ENCODE data around the gene PDK3.

The PDK3 gene

GRCh38 chrX:24425806-24426205 is 39.3 kb upstream of the PDK3 start:
- H3K4me3 ChIP-seq (ENCODE audit: low read length), result no peak overlapping the region

GRCh38 chrX:24426340-24426913 is 38.7 kb upstream of the PDK3 start:
- Histone ChIP-seq H3K9me3 (ENCODE audit: insufficient read depth, low read length) (no peaks in the 10 kb centered on the region), H4K20me1 (ENCODE audit: insufficient read depth, low read length) (no peaks in the 10 kb centered on the region), H3K9ac (ENCODE audit: low read length) (no peak overlapping the region), H3K27me3 (ENCODE audit: low read depth, low read length) (no peaks in the 10 kb centered on the region), H3K36me3 (replicated peaks; ENCODE audit: low read depth, low read length) (no peaks in the 10 kb centered on the region), H3K4me1 (ENCODE audit: low read length) (no peaks in the 10 kb centered on the region), H3K79me2 (ENCODE audit: low read length) (no peaks in the 10 kb centered on the region), H3K4me3 (ENCODE audit: low read length) (no peak overlapping the region), H3K4me2 (ENCODE audit: low read length) (no peak overlapping the region), H3K27ac (ENCODE audit: low read length) (no peak overlapping the region), H2AFZ (ENCODE audit: low read depth, low read length) (peak overlapping the region; percentile 6; the same call in 1 of the 2 replicates)
- TF ChIP-seq EZH2phosphoT487 (IDR thresholded peaks at IDR 0.05; ENCODE audit: low read depth) (no peak), CTCF (IDR thresholded peaks at IDR 0.05; ENCODE audit: low read depth, low read length) (no peak)

More at GRCh38 chrX:24425806-24426205, 39.3 kb upstream of the PDK3 start:
- H3K9ac ChIP-seq (ENCODE audit: low read length), result no peak overlapping the region
- no peaks in the 10 kb centered on the region for H4K20me1 ChIP-seq (ENCODE audit: insufficient read depth, low read length)
- no peak overlapping the region for H3K4me2 ChIP-seq (ENCODE audit: low read length)
- no peak overlapping the region for H3K27ac ChIP-seq (ENCODE audit: low read length)
- H3K4me1 ChIP-seq (ENCODE audit: low read length), result no peaks in the 10 kb centered on the region
- no peak overlapping the region for H2AFZ ChIP-seq (ENCODE audit: low read depth, low read length)
- no peak for TF ChIP-seq EZH2phosphoT487 (IDR thresholded peaks at IDR 0.05; ENCODE audit: low read depth)
- no peak for TF ChIP-seq CTCF (IDR thresholded peaks at IDR 0.05; ENCODE audit: low read depth, low read length)
- no peaks in the 10 kb centered on the region for H3K79me2 ChIP-seq (ENCODE audit: low read length)
- no peaks in the 10 kb centered on the region for H3K9me3 ChIP-seq (ENCODE audit: insufficient read depth, low read length)
- no peaks in the 10 kb centered on the region for H3K36me3 ChIP-seq (replicated peaks; ENCODE audit: low read depth, low read length)
- H3K27me3 ChIP-seq (ENCODE audit: low read depth, low read length), result no peaks in the 10 kb centered on the region

- Histone ChIP-seq H2AFZ (ENCODE audit: low read depth, low read length) (no peak overlapping the region), H3K4me3 (ENCODE audit: low read length) (no peak overlapping the region), H3K9ac (ENCODE audit: low read length) (no peak overlapping the region), H3K79me2 (ENCODE audit: low read length) (no peaks in the 10 kb centered on the region), H3K27me3 (ENCODE audit: low read depth, low read length) (no peaks in the 10 kb centered on the region), H4K20me1 (ENCODE audit: insufficient read depth, low read length) (no peaks in the 10 kb centered on the region), H3K4me1 (ENCODE audit: low read length) (no peaks in the 10 kb centered on the region), H3K4me2 (ENCODE audit: low read length) (no peak overlapping the region), H3K9me3 (ENCODE audit: insufficient read depth, low read length) (no peaks in the 10 kb centered on the region), H3K27ac (ENCODE audit: low read length) (no peak overlapping the region), H3K36me3 (replicated peaks; ENCODE audit: low read depth, low read length) (no peaks in the 10 kb centered on the region)
- TF ChIP-seq CTCF (IDR thresholded peaks at IDR 0.05; ENCODE audit: low read depth, low read length) (no peak), EZH2phosphoT487 (IDR thresholded peaks at IDR 0.05; ENCODE audit: low read depth) (no peak)
These were observed 38.0 kb upstream of the PDK3 start for GRCh38 chrX:24426921-24427746.

- Histone ChIP-seq H4K20me1 (ENCODE audit: insufficient read depth, low read length) (no peaks in the 10 kb centered on the region), H2AFZ (ENCODE audit: low read depth, low read length) (no peak overlapping the region), H3K36me3 (replicated peaks; ENCODE audit: low read depth, low read length) (no peaks in the 10 kb centered on the region), H3K4me2 (ENCODE audit: low read length) (no peak overlapping the region), H3K4me3 (ENCODE audit: low read length) (no peak overlapping the region), H3K27me3 (ENCODE audit: low read depth, low read length) (no peaks in the 10 kb centered on the region), H3K79me2 (ENCODE audit: low read length) (no peaks in the 10 kb centered on the region), H3K9ac (ENCODE audit: low read length) (no peak overlapping the region), H3K9me3 (ENCODE audit: insufficient read depth, low read length) (no peaks in the 10 kb centered on the region), H3K27ac (ENCODE audit: low read length) (no peak overlapping the region), H3K4me1 (ENCODE audit: low read length) (no peaks in the 10 kb centered on the region)
- TF ChIP-seq CTCF (IDR thresholded peaks at IDR 0.05; ENCODE audit: low read depth, low read length), result no peak
- TF ChIP-seq EZH2phosphoT487 (IDR thresholded peaks at IDR 0.05; ENCODE audit: low read depth), result no peak
These were observed 37.4 kb upstream of the PDK3 start for GRCh38 chrX:24427747-24428019.
